SK-N-SH treated with all-trans-retinoic acid at 6 μM for 48 hours (cell line): ENCODE results near the gene GPRC5B.

Experiments
- ARNTL ChIP-seq: fragments of 450-650 bp; formaldehyde crosslinking; IDR thresholded peaks from 2 replicates; pipeline ENCODE4 v1.5.0; 2020; ENCODE audit warnings: low read depth, mild to moderate bottlenecking, moderate library complexity, borderline replicate concordance
- CSRNP3 ChIP-seq: fragments of 250-450 bp; sonication (Bioruptor Pico); IDR thresholded peaks from 2 replicates; pipeline ENCODE4 v1.5.1; 2021; ENCODE audit warnings: mild to moderate bottlenecking, moderate library complexity
- PATZ1 ChIP-seq: fragments of 250-450 bp; sonication (Bioruptor Pico); IDR thresholded peaks from 2 replicates; pipeline ENCODE4 v1.8.0; 2020; ENCODE audit warnings: mild to moderate bottlenecking, moderate library complexity, borderline replicate concordance
- TCF4 ChIP-seq: fragments of 250-450 bp; sonication (Bioruptor Pico); IDR thresholded peaks from 2 replicates; pipeline ENCODE4 v1.8.0; 2021; ENCODE audit warnings: mild to moderate bottlenecking, moderate library complexity, borderline replicate concordance
- ZFP30 ChIP-seq: fragments of 450-650 bp; formaldehyde crosslinking; IDR thresholded peaks from 2 replicates; pipeline ENCODE4 v1.5.0; 2022; ENCODE audit warnings: mild to moderate bottlenecking, moderate library complexity
- TF ChIP-seq, protein P1 (sequence below): fragments of 250-450 bp; sonication (Bioruptor Pico); IDR thresholded peaks from 2 replicates; pipeline ENCODE4 v1.8.0; 2021; ENCODE audit warnings: low read depth, mild to moderate bottlenecking, moderate library complexity, borderline replicate concordance

DNA sequence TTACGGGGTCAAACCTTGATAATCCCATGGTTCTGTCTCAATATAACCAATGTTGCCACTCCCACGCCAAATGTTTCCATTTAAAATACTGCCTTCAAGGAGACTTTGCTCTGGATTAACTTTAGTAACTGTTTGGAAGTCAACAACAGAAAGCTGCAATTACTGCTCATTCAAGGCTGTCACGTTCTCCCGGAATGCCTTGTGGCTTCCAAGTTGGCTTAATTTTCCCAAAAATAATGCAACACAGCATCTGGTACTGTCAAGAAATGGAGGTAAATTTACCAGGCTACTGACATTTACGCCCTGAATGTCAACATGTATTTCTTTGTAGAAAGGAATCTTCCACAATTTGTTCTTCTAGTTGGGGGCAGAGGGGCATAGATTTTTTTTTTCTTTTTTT, 38.2 kb downstream of the GPRC5B start:
- TF ChIP-seq PATZ1 (no peak), TCF4 (CRISPR knock-in tag) (no peak), ARNTL (CRISPR knock-in tag) (no peak), CSRNP3 (CRISPR knock-in tag) (no peak), ZFP30 (no peak)
- TF ChIP-seq, protein P1, sequence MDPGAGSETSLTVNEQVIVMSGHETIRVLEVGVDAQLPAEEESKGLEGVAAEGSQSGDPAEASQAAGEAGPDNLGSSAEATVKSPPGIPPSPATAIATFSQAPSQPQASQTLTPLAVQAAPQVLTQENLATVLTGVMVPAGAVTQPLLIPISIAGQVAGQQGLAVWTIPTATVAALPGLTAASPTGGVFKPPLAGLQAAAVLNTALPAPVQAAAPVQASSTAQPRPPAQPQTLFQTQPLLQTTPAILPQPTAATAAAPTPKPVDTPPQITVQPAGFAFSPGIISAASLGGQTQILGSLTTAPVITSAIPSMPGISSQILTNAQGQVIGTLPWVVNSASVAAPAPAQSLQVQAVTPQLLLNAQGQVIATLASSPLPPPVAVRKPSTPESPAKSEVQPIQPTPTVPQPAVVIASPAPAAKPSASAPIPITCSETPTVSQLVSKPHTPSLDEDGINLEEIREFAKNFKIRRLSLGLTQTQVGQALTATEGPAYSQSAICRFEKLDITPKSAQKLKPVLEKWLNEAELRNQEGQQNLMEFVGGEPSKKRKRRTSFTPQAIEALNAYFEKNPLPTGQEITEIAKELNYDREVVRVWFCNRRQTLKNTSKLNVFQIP (CRISPR knock-in tag) = no peak
